Activated CD8-positive, alpha-beta memory T cell treated with anti-CD3 and anti-CD28 coated beads for 1 hour (primary cell): Measurements from ENCODE around the gene ATPAF2.

Experiments used
- DNase-seq, 2 donors: peaks; one replicate each; pipeline ENCODE4 v3.0.0-alpha.2; 2020; ENCODE audit warnings: low read depth in 1 of 2; ENCODE audit errors: extremely low read depth in 1 of 2

Gene ATPAF2

DNA sequence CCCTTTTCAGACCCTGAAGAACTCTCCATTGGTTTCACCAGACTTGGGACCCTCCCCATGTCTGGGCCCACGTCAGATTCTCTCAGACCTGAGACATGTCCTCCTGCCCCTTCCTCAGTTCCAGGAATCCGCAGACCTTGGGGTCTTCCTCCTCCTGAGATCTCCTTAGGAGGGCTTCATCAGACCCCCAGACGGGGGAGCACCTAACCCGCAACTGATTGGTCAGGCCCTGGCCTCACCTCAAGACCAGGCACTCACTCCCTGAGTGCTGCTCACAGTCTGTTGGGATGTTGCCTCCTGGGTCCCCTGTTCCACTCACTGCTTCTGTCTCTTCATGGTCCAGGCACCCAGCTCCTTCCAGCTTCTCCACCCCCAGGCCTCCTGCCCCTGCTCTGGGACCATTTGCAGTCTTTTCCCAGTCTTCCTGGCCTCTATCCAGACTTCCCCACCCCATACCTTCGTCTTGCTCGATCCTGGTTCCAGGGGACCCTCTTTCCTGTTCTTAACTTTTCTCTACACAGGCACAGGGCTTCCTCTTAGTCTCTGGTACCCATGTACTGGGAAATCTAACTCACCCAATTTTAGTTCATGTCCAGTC, 1.4 kb upstream of the ATPAF2 start:
- DNase-seq: no peak

DNA sequence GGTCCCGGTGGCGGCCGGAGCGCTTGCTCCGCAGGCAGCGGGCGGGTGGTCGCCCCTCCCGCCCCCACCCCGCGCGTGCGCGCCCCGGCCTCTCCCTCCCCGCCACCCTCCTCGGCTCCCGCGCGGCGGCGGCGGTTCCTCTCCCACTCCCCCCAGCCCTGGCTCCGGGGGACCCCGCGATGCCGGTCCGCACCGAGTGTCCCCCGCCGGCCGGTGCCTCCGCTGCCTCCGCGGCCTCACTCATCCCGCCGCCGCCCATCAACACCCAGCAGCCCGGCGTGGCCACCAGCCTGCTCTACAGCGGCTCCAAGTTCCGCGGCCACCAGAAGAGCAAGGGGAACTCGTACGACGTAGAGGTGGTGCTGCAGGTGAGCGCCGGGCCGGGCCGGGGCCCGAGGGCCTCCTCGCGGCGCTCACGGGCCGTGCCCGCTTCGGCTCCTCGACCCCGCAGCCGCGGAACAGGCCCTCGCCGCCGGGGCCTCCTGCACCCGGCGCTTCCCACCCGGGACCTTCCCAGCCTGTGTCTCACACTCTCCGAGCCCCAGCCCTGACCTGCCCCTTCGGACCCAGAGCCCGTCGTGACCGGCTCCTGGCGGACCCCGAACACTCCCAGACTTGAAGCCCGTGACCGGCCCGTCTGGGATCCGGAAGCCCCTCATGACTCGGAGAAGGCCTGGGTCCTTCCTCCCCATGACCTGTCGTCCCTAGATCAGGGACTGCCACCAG, 730 bp upstream of the ATPAF2 start:
- DNase-seq: no peak

DNA sequence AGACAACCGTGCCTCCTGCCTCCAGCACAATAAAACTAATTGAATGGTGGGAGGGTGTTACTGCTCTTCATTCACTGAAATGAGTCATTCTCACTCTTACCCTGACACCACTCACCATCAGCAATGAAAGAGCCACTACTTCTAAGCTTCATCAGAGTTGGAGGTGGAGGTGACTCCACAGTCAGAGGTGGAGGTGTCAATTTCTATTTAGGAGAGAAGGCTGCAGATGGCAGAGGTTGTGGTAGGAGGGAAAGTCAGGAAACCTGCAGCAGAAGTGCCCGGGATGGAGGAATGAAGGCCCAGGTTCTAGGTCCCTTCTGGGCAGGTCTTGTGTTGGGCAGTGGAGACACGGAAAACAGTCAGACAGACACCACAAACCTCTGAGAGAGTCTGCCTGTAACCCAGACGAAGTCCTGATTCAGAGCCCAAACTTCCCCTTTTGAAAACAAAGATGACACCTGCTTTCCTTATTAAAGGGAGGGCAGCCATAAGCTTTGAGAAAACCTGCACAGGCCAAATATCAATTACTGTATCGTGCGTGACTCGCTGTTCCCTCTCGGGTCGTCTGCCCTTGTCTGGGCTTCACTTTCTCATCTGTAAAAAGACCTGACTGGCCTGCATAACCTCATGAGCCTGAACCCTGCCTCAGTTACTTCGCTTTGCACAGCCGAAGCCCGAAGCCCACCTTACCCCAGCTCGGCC, 668 bp downstream of the ATPAF2 start:
- no peak for DNase-seq

DNA sequence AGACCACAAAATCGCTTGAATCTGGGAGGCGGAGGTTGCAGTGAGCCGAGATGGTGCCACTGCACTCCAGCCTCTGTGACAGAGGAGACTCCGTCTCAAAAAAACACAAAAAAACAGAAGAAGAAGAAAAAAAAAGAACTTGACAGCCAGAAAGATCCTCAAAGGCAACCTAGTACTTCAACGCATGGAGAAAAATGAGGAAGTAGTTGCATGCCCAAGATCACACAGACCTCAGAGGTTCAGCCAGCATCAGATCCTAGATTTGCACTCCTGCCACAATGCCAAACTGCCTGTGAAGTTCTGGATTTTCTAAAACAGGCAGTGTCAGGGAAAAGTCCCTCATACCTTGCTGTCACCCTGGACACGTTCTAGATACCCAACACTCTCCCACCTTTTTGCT, 1.5 kb downstream of the ATPAF2 start:
- no peak for DNase-seq

DNA sequence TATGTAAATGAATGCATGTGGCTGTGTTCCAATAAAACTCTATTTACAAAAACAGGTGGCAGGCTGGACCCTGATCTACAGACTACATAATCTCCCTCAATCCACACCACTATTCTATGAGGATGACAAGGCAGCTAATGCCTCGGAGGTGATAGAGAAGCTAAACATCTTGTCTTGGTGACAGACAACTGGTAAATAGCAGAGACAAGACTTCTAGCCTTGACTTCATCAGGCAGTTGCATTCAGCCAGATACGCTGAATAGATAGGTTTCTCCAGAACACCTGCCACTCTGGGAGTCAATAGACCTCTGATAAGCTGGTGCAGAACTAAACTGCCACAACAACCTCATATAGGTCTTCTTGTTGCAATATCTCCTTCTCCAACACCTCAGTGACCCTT, 3.3 kb downstream of the ATPAF2 start:
- no peak for DNase-seq

DNA sequence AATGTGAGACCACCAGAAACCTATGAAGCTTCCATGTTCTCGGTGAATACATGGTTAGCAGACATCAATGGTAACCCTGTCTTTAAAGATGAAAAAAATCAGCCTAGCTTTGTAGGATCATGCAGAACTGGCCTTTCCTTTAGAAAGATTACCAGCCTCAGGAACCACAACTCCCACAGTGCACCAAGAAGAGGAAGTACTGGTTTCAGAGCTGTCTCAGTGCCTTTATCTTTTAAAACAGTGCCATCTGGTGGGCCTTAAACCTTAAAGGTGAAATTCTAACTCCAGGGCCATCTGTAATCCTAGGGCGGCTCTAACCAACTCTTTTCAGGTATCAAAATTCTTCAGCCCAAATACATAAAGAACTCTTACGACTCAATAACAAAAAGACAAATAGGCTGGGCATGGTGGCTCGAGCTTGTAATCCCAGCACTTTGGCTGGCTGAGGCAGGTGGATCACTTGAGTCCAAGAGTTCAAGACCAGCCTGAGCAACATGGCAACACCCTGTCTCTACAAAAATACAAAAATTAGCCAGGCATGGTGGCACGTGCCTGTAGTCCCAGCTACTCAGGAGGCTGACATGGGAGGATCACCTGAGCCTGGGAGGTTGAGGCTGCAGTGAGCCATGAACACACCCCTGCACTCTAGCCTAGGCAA, 5.4 kb downstream of the ATPAF2 start:
- DNase-seq: no peak

DNA sequence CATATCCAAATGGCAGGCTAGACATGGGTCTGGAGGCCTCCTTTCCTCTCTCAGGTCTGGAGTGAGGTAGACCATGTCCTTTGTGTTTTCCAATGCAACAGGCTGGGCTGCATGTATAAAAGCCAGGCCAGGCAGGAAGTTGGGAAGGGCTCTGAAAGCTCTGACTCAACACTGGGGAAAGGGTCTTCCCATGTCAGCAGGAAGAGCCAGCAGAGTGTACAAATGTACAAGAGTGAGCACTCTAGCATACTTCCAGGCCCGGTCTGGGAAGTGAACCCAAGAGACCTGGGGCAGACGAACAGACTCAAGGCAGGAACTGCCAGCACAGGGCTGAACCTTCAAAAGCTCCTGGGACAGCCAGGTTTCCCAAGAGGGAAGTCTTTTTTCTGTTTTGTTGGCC, 7.0 kb downstream of the ATPAF2 start:
- DNase-seq: no peak

DNA sequence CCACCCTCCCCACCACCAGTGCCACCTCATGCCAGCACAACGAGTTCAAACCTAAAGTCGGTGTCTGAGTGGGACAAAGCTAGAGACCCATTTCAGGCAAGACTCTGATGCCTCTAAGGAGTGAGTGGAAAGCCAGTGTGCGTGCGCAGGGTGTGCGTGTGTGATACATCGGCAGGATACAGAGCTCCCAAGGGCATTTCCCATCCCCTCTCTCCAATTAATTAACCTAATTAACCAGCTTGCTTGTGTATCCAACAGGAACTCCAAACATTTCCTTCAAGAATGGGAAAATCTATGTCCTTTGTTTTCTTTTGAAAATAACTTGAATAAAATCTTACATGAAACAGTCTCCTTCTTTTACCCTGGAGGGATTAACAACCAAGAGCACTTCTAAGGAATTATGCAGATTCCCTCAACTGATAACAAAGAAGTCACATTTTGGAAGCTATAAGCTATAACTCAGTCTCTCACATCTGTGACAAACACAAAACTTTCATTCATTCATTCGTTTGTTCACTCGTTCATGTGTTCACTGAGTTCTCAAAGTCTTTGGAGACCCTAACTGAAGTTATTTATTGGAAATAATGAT, 9.9 kb downstream of the ATPAF2 start:
- no peak for DNase-seq

DNA sequence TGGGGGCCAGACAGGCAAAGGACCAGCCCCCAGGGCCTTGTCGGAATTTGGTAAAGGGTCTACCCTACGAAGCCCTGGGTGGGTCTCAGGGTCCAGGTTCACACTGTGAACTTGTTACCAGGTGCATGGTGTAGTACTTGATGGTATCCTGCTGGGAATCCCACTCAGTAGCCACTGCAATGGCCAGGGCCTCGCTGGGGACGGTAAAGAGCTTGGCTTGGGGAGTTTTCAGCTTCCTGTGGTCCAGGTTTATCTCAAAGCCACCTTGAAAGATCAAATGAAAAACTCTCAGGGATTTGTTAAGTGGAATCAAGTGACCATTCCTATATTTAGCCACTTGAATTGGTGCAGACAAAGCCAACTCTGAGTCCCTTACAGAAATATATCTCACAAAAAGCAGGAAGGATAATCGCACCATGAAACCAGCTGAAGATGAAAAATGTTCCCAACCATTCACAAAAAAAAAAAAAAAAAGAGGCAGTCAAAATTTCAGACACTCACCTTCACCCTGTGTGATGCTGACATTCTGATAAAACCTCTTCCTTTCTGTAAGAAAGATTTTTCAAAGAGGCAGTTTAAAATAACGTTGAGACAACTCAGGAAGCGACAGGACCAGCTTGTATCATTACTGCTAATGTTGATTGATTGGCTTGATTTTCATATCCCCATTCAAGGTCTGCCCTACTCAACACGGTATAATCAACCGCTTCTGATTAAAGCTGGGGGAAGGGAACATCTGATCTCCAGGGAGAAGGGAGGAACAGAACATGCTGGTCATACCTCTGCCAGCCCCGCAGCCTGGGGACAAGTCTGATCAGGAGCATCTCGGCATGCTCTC, 10.6 kb downstream of the ATPAF2 start:
- DNase-seq: no peak

DNA sequence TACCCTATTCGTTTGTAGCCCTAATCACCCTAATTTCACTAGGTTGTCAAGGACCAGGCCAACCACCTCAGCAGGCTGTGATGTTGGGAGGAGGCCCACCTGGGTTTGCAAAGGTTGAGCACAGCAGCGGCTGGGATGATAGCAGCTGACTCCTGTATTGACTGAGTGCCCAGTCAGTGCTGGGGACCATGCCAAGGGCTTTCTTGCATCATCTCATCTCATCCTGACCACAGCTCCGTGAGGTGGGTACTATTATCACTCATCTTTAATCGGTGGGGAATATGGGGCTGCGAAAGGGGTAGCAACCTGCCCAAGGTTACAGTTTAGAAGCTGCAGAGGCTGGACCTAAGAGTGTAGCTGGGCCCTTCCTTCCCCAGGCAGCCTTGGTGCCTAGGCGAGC, 11.7 kb downstream of the ATPAF2 start:
- no peak for DNase-seq

DNA sequence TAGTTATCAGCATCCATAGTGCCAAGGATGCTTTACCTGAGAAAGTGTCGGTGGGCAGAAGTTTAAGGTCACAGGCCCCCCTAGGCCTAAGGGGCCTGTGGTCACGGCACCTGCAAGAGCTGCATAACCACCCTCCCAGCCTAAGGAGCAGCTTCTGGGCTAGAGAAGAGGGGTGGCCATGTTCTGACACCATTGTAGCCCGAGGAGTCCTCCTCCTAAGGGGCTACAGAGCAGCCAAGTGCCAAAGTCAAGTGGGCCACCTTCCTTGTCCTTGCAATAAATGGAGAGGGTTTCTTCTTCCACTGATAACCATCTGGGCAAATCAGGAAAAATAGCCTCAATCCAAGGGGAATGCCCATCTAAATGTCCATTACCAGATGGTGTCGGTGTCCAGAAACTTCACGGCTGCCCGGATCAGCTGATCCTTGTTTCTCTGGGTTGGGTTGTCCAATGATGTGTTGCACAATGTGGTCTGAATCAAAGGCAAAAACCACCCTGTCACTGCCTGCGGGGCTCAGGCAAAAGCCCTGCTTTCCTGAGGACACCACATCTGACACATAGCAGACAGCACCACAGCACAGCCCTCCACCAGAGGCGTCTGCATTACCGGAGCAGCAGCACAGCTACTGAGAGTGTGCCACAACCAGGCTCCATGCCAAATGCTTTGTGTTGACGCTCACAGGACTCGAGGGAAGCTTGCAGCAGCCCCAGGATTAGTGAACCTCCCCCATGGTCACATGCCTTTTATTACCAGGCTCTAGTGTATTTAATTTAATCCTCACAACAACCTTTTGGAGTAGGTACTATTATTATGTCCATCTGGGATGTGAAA, 12.8 kb downstream of the ATPAF2 start:
- no peak for DNase-seq

DNA sequence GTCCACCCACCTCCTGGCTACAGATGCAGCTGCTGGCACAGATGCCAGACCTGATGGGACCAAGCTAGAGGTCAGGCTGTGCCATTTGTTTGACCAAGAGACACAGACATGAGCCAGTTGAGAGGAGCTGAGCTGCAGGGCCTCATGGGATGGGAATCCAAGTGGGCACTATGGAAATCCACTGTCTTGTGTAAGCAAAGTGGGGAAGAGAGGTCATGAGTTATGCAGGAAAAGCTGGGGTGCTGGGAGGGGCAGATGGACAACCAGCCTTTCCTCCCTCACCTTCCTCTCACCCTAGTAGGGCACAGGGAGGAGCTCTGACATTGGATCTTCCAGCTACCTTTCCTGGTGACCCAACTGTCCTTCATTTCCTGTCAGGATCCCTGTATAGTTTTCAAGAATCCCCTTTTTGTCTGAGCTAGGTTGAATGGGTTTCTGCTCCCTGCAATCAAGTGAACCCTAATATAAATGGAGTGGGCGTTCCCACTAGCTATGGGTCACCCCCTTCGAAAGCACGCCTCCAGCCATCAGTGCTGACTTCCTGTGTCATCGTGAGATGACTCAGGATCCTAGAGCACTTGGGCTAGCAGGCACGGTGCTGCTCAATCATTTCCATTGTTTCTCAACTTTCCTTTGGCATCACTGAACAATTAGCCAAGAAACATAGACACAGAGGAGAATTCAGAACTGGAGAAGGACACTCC, 13.6 kb downstream of the ATPAF2 start:
- no peak for DNase-seq

DNA sequence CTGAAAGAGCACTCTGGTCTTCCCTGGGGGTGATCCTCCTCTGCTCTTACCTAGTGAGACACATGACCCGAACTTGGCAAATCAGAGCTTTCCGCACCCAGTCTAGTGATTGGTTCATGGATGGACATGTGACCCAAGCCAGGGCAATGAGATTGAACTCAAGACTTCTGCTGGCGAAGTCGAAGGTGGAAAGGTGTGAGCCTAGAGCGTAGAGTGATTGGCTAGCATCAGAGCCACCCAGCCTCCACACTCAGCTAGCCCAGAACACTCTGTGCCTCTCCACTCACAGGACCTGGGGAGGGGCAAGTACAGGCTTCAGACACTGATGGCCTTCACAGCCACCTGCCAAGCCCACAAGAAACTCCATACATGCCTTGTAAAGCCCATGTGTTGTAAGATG, 17.6 kb downstream of the ATPAF2 start:
- no peak for DNase-seq

DNA sequence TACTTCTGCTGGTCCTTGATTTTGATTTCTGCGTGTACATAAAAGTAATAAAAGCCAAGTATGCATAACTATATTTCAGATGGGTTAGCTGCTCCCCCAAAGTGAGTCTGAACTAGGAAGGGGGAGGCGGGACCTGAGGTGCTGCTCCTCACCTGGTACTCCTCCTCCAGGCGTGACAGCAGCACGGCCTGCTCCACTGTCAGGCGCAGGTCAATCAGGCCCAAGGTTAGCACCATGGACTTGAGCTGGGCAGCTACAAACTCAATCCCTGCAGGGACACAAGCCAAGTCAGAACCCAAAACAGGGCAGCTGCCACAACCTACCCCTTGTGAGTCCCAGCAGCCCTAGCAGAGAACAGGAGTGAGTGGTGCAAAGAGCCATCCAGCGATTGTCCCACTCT, 18.0 kb downstream of the ATPAF2 start:
- no peak for DNase-seq

DNA sequence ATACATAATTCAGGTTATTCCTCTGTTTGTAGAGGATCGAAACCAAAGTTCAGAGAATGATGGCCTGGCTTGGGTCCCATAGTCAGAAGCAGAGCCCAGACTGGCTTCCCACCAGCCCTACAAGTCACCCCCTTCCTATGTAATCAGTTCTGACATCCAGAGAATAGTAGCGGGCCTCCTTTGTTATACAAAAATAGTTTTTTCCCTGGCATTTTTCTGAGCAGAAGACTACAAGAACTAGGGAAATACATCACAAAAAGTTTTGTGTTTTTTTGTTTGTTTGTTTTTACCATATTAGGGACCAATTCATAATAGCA, 19.2 kb downstream of the ATPAF2 start:
- no peak for DNase-seq

DNA sequence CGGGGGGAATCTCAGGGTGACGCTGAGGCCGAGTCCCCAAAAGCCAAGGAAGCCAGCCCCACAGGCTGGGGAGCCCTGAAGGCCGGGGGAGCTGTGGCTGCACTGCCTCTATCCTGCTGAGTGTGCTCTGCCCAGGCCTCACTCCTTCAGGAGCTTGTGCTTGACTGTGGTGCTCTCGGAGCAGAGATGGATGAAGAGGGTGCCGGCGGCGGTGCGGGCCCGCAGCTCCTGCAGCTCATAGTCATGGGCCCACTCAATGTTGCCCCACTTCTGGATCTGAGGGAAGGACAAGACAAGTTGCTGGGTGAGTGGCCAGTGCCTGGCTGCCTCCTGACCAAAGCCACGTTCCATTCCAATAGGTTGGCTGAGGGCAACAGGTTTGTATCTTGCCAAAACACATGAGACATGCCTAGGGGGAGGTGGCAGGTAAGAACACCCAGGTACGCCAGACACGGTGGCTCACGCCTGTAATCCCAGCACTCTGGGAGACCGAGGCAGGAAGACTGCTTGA, 20.5 kb downstream of the ATPAF2 start:
- no peak for DNase-seq

DNA sequence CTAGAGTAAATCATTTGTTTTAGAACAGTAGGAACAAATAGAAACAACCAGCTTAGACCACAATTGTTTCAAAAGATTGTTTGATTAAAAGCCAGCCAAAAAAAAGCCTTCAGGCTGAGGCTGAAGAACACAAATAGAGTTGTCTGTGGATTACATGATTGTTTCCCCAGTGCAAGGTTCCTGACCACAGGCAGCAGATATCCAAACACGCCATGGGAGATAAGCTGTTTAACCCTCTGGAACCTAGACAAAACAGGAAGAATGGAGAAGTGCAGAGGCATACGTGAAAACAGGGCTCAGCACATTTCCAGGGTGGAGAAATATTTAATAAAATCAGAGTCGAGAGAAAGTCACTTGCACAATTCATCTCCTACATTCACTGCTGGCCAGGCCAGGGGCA, 21.0 kb downstream of the ATPAF2 start:
- no peak for DNase-seq

DNA sequence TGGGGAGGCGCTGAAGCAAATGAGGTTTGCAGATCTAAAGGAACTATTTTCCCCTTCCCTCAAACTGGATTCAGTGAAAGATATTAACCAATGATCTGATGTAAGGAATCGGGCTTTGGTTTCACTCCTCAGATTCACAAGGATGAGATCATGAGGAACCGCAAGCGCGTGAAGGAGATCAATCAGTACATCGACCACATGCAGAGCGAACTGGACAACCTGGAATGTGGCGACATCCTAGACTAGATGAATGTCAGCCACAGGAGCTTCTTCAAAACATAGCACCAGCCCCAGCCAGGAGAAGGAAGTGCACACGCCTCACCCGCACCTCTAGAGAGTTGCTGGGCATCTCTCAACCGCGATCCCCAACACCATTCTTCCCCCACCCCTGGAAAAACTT, 22.5 kb downstream of the ATPAF2 start:
- no peak for DNase-seq

DNA sequence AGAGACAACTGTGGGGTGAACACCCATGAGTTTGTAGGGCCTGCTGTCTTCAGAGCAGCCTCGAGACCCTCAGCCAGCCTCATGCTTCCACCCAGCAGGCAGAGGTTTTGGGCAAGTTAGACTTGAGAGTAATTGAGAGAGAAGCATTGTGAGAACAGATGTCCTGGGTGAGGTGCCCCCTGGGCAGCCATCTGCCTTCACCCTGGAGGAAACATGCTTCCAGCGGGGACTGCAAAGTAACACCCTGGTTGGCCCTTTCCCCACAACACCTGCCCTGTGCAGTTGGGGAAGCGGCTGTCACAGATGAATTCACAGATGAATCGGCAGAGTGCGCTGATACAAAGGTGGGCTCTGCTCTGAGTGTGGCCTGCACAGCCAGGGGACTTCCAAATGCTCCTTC, 23.4 kb downstream of the ATPAF2 start:
- DNase-seq: no peak
